GM23338 (cell line): ENCODE measurements around the gene MRPS27. TPM values are rescaled to one million over a fixed set of nuclear protein-coding genes. Genes with fewer than 3 reads are reported as not detected.
A peak's percentile ranks its signal among the peaks of the same experiment; 100 is the strongest.

Experiments
- ATAC-seq: fragments of 200-7000 bp; cut with Tn5 transposase; 3 replicates; pipeline ENCODE4 v1.9.1; 2020
- DNase-seq: peaks from one replicate; pipeline ENCODE4 v3.0.0-alpha.2; 2015; ENCODE audit warnings: low spot score
- H2AFZ ChIP-seq: fragments of 200-600 bp; sonication (generic); 2 replicates; pipeline ENCODE4 v1.8.0; 2016; ENCODE audit warnings: antibody characterized with exemption, mild to moderate bottlenecking, moderate library complexity
- H3F3A ChIP-seq: fragments of 200-600 bp; sonication (generic); replicated peaks from 2 replicates; pipeline ENCODE4 v1.8.0; 2017; ENCODE audit warnings: antibody characterized with exemption, mixed run types, low read depth
- H3K27ac ChIP-seq: fragments of 200-600 bp; sonication (generic); 2 replicates; pipeline ENCODE4 v1.6.1; 2016; ENCODE audit warnings: low read depth
- H3K27me3 ChIP-seq: fragments of 200-600 bp; sonication (generic); 2 replicates; pipeline ENCODE4 v1.8.0; 2016; ENCODE audit warnings: mild to moderate bottlenecking, mixed run types, moderate library complexity; ENCODE audit not compliant: insufficient read depth
- H3K36me3 ChIP-seq: fragments of 200-600 bp; sonication (generic); 2 replicates; pipeline ENCODE4 v1.8.0; 2016; ENCODE audit warnings: mild to moderate bottlenecking; ENCODE audit not compliant: insufficient read depth
- H3K4me1 ChIP-seq: fragments of 200-600 bp; sonication (generic); 2 replicates; pipeline ENCODE4 v1.8.0; 2016; ENCODE audit warnings: mild to moderate bottlenecking, moderate library complexity; ENCODE audit not compliant: insufficient read depth
- H3K4me2 ChIP-seq: fragments of 200-600 bp; sonication (generic); 2 replicates; pipeline ENCODE4 v1.7.1; 2017; ENCODE audit warnings: mixed run types
- H3K4me3 ChIP-seq: fragments of 200-600 bp; sonication (generic); 2 replicates; pipeline ENCODE4 v1.6.1; 2016; ENCODE audit warnings: mixed run types
- H3K79me2 ChIP-seq: fragments of 200-600 bp; sonication (generic); replicated peaks from 2 replicates; pipeline ENCODE4 v1.8.0; 2017; ENCODE audit warnings: mild to moderate bottlenecking; ENCODE audit not compliant: insufficient read depth
- H3K9me2 ChIP-seq: fragments of 200-600 bp; sonication (generic); 2 replicates; pipeline ENCODE4 v1.8.0; 2017; ENCODE audit not compliant: insufficient read depth
- H4K20me1 ChIP-seq: fragments of 200-600 bp; sonication (generic); replicated peaks from 2 replicates; pipeline ENCODE4 v1.8.0; 2017; ENCODE audit warnings: mild to moderate bottlenecking; ENCODE audit not compliant: insufficient read depth
- H3K27ac Mint-ChIP-seq: 2 replicates; pipeline ENCODE4 v1.8.0; 2020; ENCODE audit warnings: inconsistent platforms, mild to moderate bottlenecking, moderate library complexity, mixed read lengths
- H3K27me3 Mint-ChIP-seq: 3 replicates; pipeline ENCODE4 v1.8.0; 2022; ENCODE audit warnings: low read depth, mild to moderate bottlenecking, moderate library complexity, mixed read lengths, inconsistent platforms; ENCODE audit not compliant: insufficient read depth, poor library complexity
- H3K36me3 Mint-ChIP-seq: 3 replicates; pipeline ENCODE4 v1.8.0; 2021; ENCODE audit warnings: low read depth, mild to moderate bottlenecking, inconsistent platforms, moderate library complexity, mixed read lengths
- H3K4me1 Mint-ChIP-seq: 3 replicates; pipeline ENCODE4 v1.8.0; 2020; ENCODE audit warnings: mild to moderate bottlenecking, inconsistent platforms, mixed read lengths
- H3K4me3 Mint-ChIP-seq: 3 replicates; pipeline ENCODE4 v1.8.0; 2021; ENCODE audit warnings: moderate library complexity, mild to moderate bottlenecking, inconsistent platforms, mixed read lengths
- H3K9me3 Mint-ChIP-seq: 3 replicates; pipeline ENCODE4 v1.8.0; 2020; ENCODE audit warnings: moderate library complexity, mild to moderate bottlenecking, inconsistent platforms, mixed read lengths
- CREB1 ChIP-seq: fragments of 250-450 bp; sonication (Bioruptor Pico); IDR thresholded peaks from 2 replicates; pipeline ENCODE4 v1.5.0; 2020; ENCODE audit warnings: low read depth, mild to moderate bottlenecking, moderate library complexity
- EZH2 ChIP-seq: fragments of 200-600 bp; sonication (generic); IDR thresholded peaks from one replicate; pipeline ENCODE4 v1.8.0; 2017; ENCODE audit warnings: antibody characterized with exemption, mild to moderate bottlenecking, low read depth; ENCODE audit not compliant: unreplicated experiment
- EZH2phosphoT487 ChIP-seq: fragments of 200-600 bp; sonication (generic); IDR thresholded peaks from one replicate; pipeline ENCODE4 v1.8.1; 2018; ENCODE audit warnings: antibody characterized with exemption; ENCODE audit not compliant: unreplicated experiment
- JUNB ChIP-seq: IDR thresholded peaks from one replicate; pipeline ENCODE4 v1.6.1; 2016; ENCODE audit warnings: antibody characterized with exemption; ENCODE audit not compliant: unreplicated experiment
- NANOG ChIP-seq: IDR thresholded peaks from 2 replicates; pipeline ENCODE4 v1.6.1; 2016; ENCODE audit warnings: antibody characterized with exemption, borderline replicate concordance
- POLR2AphosphoS5 ChIP-seq: IDR thresholded peaks from 2 replicates; pipeline ENCODE4 v1.6.1; 2016; ENCODE audit warnings: antibody characterized with exemption, low read depth
- STAT1 ChIP-seq: IDR thresholded peaks from one replicate; pipeline ENCODE4 v1.6.1; 2016; ENCODE audit warnings: antibody characterized with exemption; ENCODE audit not compliant: unreplicated experiment
- ZNF114 ChIP-seq: fragments of 250-450 bp; sonication (Bioruptor Pico); IDR thresholded peaks from 2 replicates; pipeline ENCODE4 v1.5.0; 2020; ENCODE audit warnings: mild to moderate bottlenecking, moderate library complexity
- ZNF331 ChIP-seq: fragments of 250-450 bp; sonication (Bioruptor Pico); IDR thresholded peaks from 2 replicates; pipeline ENCODE4 v1.5.0; 2020; ENCODE audit warnings: low read depth, mild to moderate bottlenecking, moderate library complexity
- long read RNA-seq: library from polyadenylated mRNA; unstranded; transcript quantifications from one replicate; pipeline ENCODE4 v2.0.0, GENCODE V29; 2020; ENCODE audit not compliant: unreplicated experiment
- polyA plus RNA-seq: library from polyadenylated mRNA; unstranded; fragments of >200 nt; fragmentation: Nextera tagmentation; extraction: Ambion mirVana; gene quantifications from 2 replicates; pipeline ENCODE4 v1.2.1, GENCODE V29; 2016
- total RNA-seq: library from RNA; depleted of rRNA; stranded (reverse); fragments of >200 nt; shearing (Covaris generic); gene quantifications from 2 replicates; pipeline ENCODE4 v1.2.3, GENCODE V29; 2014; rRNA removed
- TF ChIP-seq, protein P1 (sequence below): IDR thresholded peaks from 2 replicates; pipeline ENCODE4 v1.6.1; 2016; ENCODE audit warnings: antibody characterized with exemption
- TF ChIP-seq, protein P2 (sequence below): IDR thresholded peaks from one replicate; pipeline ENCODE4 v1.6.1; 2018; ENCODE audit warnings: antibody characterized with exemption; ENCODE audit not compliant: unreplicated experiment
- TF ChIP-seq, protein P3 (sequence below): fragments of 250-450 bp; sonication (Bioruptor Pico); IDR thresholded peaks from 2 replicates; pipeline ENCODE4 v1.5.0; 2020; ENCODE audit warnings: mild to moderate bottlenecking, moderate library complexity
- TF ChIP-seq, protein P4 (sequence below), 2 experiments: fragments of 200-600 bp in 1 of 2; sonication (generic) in 1 of 2; conservative IDR thresholded peaks; 2 replicates each; pipeline versions ENCODE4 v1.5.1 to v1.6.1; 2016 to 2017; ENCODE audit warnings: antibody characterized with exemption in 2 of 2, low read depth in 2 of 2, mild to moderate bottlenecking in 2 of 2, moderate library complexity in 1 of 2

The MRPS27 gene
- total RNA-seq, result 128 and 141 TPM in 2 replicates
- polyA plus RNA-seq, result 53.2 TPM in 2 replicates
- long read RNA-seq, transcript MRPS27-201 (11 exons, 2,785 nt), result major isoform, 62 of 73 reads
- long read RNA-seq, partial matches to known transcripts, result 1 of 73 reads
- long read RNA-seq, other reads (novel, unspliced or antisense), result 6 of 73 reads

DNA sequence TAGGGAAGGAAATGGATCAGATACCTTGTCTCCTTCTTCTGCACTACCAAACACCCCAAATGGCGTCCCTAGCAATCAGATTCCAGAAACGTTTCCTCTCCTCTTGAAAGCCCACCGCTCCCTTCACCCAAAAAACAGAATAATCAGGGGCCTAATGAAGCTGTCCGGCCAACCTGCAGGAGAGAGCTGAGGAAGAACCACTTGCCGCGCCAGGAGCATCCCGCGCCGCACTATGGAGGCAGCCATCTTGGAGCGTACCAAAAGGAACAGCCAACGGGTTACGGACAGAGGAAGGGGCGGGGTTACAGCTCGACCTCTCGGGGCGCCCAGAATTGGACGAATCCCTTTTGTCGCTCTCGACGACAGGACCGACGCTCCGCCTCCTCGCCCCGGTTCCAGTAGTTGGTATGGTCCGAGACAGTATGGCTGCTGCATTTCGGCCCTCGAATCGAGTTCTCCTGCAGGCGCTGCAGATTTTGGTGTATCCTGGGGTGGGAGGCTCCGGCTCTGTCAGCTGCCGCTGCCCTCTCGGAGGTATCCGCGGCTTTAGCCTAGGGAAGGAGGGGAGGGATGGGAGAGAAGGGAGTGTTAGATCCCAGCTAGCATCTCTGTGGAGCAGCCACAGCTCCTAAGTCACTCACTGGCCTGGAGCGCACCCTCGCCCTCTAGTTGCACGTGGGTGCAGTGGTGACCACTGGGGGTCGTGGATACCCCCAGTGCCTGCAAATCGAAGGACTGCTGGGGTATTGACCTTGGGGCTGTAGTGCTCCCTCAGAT is at the start of gene MRPS27, which contains the start of gene PTCD2:
Gene MRPS27, minus strand, starts transcription at position 265 of the 777 bp plus-strand sequence. Its CDS starts 19 bp downstream, at position 246.
Gene PTCD2, plus strand, starts transcription at position 398 of the 777 bp plus-strand sequence. Its CDS starts 10 bp downstream, at position 408.
- Histone ChIP-seq H3K79me2 (peaks cover 54% of the 10 kb centered on the region), H3K4me1 (peaks cover 3% of the 10 kb centered on the region; the same call in 1 of the 2 replicates), H3K27ac (peak within 1 kb of the TSS; percentile 88), H2AFZ (peak within 1 kb of the TSS; percentile 66), H3K36me3 (no peaks in the 10 kb centered on the region), H3K4me3 (peak within 1 kb of the TSS; percentile 88), H3K9me2 (no peaks in the 10 kb centered on the region), H3K27me3 (no peaks in the 10 kb centered on the region), H3K4me2 (peak within 1 kb of the TSS; percentile 85), H4K20me1 (no peaks in the 10 kb centered on the region; the same call in 1 of the 2 replicates), H3F3A (no peaks in the 10 kb centered on the region)
- no peaks in the 10 kb centered on the region for H3K9me3 Mint-ChIP-seq
- peak; percentile 96 for ATAC-seq
- peaks cover 7% of the 10 kb centered on the region for H3K27me3 Mint-ChIP-seq
- H3K4me1 Mint-ChIP-seq, result peaks cover 24% of the 10 kb centered on the region
- peak within 1 kb of the TSS; percentile 99 for H3K27ac Mint-ChIP-seq
- H3K4me3 Mint-ChIP-seq, result peak within 1 kb of the TSS; percentile 99
- TF ChIP-seq NANOG (no peak), JUNB (no peak), EZH2 (no peak), STAT1 (no peak), POLR2AphosphoS5 (peak; percentile 94), ZNF114 (CRISPR knock-in tag) (no peak), EZH2phosphoT487 (no peak), ZNF331 (CRISPR knock-in tag) (no peak), CREB1 (CRISPR knock-in tag) (peak; percentile 93)
- TF ChIP-seq, protein P1, sequence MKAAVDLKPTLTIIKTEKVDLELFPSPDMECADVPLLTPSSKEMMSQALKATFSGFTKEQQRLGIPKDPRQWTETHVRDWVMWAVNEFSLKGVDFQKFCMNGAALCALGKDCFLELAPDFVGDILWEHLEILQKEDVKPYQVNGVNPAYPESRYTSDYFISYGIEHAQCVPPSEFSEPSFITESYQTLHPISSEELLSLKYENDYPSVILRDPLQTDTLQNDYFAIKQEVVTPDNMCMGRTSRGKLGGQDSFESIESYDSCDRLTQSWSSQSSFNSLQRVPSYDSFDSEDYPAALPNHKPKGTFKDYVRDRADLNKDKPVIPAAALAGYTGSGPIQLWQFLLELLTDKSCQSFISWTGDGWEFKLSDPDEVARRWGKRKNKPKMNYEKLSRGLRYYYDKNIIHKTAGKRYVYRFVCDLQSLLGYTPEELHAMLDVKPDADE, result no peak
- TF ChIP-seq, protein P2, sequence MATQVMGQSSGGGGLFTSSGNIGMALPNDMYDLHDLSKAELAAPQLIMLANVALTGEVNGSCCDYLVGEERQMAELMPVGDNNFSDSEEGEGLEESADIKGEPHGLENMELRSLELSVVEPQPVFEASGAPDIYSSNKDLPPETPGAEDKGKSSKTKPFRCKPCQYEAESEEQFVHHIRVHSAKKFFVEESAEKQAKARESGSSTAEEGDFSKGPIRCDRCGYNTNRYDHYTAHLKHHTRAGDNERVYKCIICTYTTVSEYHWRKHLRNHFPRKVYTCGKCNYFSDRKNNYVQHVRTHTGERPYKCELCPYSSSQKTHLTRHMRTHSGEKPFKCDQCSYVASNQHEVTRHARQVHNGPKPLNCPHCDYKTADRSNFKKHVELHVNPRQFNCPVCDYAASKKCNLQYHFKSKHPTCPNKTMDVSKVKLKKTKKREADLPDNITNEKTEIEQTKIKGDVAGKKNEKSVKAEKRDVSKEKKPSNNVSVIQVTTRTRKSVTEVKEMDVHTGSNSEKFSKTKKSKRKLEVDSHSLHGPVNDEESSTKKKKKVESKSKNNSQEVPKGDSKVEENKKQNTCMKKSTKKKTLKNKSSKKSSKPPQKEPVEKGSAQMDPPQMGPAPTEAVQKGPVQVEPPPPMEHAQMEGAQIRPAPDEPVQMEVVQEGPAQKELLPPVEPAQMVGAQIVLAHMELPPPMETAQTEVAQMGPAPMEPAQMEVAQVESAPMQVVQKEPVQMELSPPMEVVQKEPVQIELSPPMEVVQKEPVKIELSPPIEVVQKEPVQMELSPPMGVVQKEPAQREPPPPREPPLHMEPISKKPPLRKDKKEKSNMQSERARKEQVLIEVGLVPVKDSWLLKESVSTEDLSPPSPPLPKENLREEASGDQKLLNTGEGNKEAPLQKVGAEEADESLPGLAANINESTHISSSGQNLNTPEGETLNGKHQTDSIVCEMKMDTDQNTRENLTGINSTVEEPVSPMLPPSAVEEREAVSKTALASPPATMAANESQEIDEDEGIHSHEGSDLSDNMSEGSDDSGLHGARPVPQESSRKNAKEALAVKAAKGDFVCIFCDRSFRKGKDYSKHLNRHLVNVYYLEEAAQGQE, result peak; percentile 4
- TF ChIP-seq, protein P3, sequence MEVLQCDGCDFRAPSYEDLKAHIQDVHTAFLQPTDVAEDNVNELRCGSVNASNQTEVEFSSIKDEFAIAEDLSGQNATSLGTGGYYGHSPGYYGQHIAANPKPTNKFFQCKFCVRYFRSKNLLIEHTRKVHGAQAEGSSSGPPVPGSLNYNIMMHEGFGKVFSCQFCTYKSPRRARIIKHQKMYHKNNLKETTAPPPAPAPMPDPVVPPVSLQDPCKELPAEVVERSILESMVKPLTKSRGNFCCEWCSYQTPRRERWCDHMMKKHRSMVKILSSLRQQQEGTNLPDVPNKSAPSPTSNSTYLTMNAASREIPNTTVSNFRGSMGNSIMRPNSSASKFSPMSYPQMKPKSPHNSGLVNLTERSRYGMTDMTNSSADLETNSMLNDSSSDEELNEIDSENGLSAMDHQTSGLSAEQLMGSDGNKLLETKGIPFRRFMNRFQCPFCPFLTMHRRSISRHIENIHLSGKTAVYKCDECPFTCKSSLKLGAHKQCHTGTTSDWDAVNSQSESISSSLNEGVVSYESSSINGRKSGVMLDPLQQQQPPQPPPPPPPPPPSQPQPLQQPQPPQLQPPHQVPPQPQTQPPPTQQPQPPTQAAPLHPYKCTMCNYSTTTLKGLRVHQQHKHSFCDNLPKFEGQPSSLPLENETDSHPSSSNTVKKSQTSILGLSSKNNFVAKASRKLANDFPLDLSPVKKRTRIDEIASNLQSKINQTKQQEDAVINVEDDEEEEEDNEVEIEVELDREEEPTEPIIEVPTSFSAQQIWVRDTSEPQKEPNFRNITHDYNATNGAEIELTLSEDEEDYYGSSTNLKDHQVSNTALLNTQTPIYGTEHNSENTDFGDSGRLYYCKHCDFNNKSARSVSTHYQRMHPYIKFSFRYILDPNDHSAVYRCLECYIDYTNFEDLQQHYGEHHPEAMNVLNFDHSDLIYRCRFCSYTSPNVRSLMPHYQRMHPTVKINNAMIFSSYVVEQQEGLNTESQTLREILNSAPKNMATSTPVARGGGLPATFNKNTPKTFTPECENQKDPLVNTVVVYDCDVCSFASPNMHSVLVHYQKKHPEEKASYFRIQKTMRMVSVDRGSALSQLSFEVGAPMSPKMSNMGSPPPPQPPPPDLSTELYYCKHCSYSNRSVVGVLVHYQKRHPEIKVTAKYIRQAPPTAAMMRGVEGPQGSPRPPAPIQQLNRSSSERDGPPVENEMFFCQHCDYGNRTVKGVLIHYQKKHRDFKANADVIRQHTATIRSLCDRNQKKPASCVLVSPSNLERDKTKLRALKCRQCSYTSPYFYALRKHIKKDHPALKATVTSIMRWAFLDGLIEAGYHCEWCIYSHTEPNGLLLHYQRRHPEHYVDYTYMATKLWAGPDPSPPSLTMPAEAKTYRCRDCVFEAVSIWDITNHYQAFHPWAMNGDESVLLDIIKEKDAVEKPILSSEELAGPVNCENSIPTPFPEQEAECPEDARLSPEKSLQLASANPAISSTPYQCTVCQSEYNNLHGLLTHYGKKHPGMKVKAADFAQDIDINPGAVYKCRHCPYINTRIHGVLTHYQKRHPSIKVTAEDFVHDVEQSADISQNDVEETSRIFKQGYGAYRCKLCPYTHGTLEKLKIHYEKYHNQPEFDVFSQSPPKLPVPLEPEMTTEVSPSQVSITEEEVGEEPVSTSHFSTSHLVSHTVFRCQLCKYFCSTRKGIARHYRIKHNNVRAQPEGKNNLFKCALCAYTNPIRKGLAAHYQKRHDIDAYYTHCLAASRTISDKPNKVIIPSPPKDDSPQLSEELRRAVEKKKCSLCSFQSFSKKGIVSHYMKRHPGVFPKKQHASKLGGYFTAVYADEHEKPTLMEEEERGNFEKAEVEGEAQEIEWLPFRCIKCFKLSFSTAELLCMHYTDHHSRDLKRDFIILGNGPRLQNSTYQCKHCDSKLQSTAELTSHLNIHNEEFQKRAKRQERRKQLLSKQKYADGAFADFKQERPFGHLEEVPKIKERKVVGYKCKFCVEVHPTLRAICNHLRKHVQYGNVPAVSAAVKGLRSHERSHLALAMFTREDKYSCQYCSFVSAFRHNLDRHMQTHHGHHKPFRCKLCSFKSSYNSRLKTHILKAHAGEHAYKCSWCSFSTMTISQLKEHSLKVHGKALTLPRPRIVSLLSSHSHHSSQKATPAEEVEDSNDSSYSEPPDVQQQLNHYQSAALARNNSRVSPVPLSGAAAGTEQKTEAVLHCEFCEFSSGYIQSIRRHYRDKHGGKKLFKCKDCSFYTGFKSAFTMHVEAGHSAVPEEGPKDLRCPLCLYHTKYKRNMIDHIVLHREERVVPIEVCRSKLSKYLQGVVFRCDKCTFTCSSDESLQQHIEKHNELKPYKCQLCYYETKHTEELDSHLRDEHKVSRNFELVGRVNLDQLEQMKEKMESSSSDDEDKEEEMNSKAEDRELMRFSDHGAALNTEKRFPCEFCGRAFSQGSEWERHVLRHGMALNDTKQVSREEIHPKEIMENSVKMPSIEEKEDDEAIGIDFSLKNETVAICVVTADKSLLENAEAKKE (CRISPR knock-in tag), result no peak
- TF ChIP-seq, protein P4, sequence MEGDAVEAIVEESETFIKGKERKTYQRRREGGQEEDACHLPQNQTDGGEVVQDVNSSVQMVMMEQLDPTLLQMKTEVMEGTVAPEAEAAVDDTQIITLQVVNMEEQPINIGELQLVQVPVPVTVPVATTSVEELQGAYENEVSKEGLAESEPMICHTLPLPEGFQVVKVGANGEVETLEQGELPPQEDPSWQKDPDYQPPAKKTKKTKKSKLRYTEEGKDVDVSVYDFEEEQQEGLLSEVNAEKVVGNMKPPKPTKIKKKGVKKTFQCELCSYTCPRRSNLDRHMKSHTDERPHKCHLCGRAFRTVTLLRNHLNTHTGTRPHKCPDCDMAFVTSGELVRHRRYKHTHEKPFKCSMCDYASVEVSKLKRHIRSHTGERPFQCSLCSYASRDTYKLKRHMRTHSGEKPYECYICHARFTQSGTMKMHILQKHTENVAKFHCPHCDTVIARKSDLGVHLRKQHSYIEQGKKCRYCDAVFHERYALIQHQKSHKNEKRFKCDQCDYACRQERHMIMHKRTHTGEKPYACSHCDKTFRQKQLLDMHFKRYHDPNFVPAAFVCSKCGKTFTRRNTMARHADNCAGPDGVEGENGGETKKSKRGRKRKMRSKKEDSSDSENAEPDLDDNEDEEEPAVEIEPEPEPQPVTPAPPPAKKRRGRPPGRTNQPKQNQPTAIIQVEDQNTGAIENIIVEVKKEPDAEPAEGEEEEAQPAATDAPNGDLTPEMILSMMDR (conservative IDR thresholded peaks at IDR 0.05; ENCODE audit: low read depth in 2 of 2), result peak; percentile 32 to 36; a peak in 3 of 4 replicates
- peaks cover 30% of the 10 kb centered on the region for H3K36me3 Mint-ChIP-seq
- peak; percentile 100 for DNase-seq
